CD4-positive, alpha-beta T cell (primary cell): ENCODE data around the gene NEK7. TPM values are rescaled to one million over a fixed set of nuclear protein-coding genes. Genes with fewer than 3 reads are reported as not detected.

Source experiments
- ATAC-seq: fragments of 200-7000 bp; cut with Tn5 transposase; one replicate; pipeline ENCODE4 v1.10.0; 2022; ENCODE audit warnings: mild to moderate bottlenecking; ENCODE audit not compliant: poor library complexity
- CTCF ChIA-PET: fragments of 350-600 bp; sonication (Branson Sonifier 250); formaldehyde crosslinking; loops from one replicate; lab custom pipeline; 2021; ENCODE audit warnings: antibody characterized with exemption, inconsistent platforms; lab: Charles Lee
- POLR2A ChIA-PET: fragments of 350-600 bp; sonication (Branson Sonifier 250); formaldehyde crosslinking; loops from one replicate; lab custom pipeline; 2021; ENCODE audit warnings: antibody characterized with exemption, inconsistent platforms; lab: Charles Lee
- DNase-seq, 14 experiments: peaks; one replicate each; pipeline ENCODE4 v3.0.0-alpha.2; 2013 to 2020; ENCODE audit warnings: mixed read lengths in 2 of 14
- H3K27ac ChIP-seq, 2 donors: one replicate each; pipeline versions ENCODE4 v1.5.1 to v1.7.0; 2013; ENCODE audit warnings: low read length in 2 of 2, low read depth in 1 of 2, mild to moderate bottlenecking in 1 of 2
- H3K27me3 ChIP-seq, 2 experiments: 1 replicate in 1 of 2; 2 replicates in 1 of 2; pipeline versions ENCODE4 v1.6.1 to v1.7.0; 2013; ENCODE audit warnings: low read length in 2 of 2, control low read depth in 1 of 2, mild to moderate bottlenecking in 1 of 2, moderate library complexity in 1 of 2; ENCODE audit not compliant: insufficient read depth in 2 of 2, control insufficient read depth in 1 of 2
- H3K36me3 ChIP-seq: one replicate; pipeline ENCODE4 v1.6.1; 2013; ENCODE audit warnings: low read length, control low read depth; ENCODE audit not compliant: insufficient read depth
- H3K4me1 ChIP-seq: one replicate; pipeline ENCODE4 v1.6.1; 2013; ENCODE audit warnings: low read length, control low read depth; ENCODE audit not compliant: insufficient read depth
- H3K4me3 ChIP-seq: one replicate; pipeline ENCODE4 v1.5.1; 2013; ENCODE audit warnings: mild to moderate bottlenecking, low read length, moderate library complexity
- H3K9me3 ChIP-seq, 2 experiments: 1 replicate in 1 of 2; 2 replicates in 1 of 2; pipeline versions ENCODE4 v1.6.1 to v1.7.0; 2013; ENCODE audit warnings: low read length in 2 of 2, mild to moderate bottlenecking in 2 of 2, control low read depth in 1 of 2, moderate library complexity in 1 of 2; ENCODE audit not compliant: control insufficient read depth in 1 of 2, insufficient read depth in 1 of 2
- H3K27ac Mint-ChIP-seq: one replicate; pipeline ENCODE4 v1.8.0; 2020; ENCODE audit warnings: mixed read lengths
- H3K27me3 Mint-ChIP-seq: one replicate; pipeline ENCODE4 v1.8.0; 2021; ENCODE audit warnings: mixed read lengths
- H3K36me3 Mint-ChIP-seq: one replicate; pipeline ENCODE4 v1.8.0; 2021; ENCODE audit warnings: low read depth, mixed read lengths
- H3K4me1 Mint-ChIP-seq: one replicate; pipeline ENCODE4 v1.8.0; 2021; ENCODE audit warnings: low read depth, mixed read lengths
- H3K4me3 Mint-ChIP-seq: one replicate; pipeline ENCODE4 v1.8.0; 2020; ENCODE audit warnings: mild to moderate bottlenecking, mixed read lengths
- H3K9me3 Mint-ChIP-seq: one replicate; pipeline ENCODE4 v1.8.0; 2020; ENCODE audit warnings: mixed read lengths
- intact Hi-C, 2 experiments: fragments of 100-400 bp; cut with DNase I in 1 of 2; cut with micrococcal nuclease in 1 of 2; formaldehyde crosslinking; loops; one replicate each; pipeline versions ENCODE4 v1.15.1 to v1.9.0; 2023 to 2025; cut with DNase I, micrococcal nuclease
- total RNA-seq, 174 experiments: library from RNA in 2 of 174; stranded (reverse) in 2 of 174; gene quantifications; one replicate each; pipeline ENCODE4 v1.2.3 and lab custom pipeline; 2021 to 2026
- TF ChIP-seq, protein P1 (sequence below): fragments of 200-600 bp; IDR thresholded peaks from one replicate; pipeline ENCODE4 v1.8.0; 2022; ENCODE audit warnings: antibody characterized with exemption, mild to moderate bottlenecking

The NEK7 gene
- total RNA-seq, 2 experiments from 2014 or later = 11.8 to 13.0 TPM

DNA sequence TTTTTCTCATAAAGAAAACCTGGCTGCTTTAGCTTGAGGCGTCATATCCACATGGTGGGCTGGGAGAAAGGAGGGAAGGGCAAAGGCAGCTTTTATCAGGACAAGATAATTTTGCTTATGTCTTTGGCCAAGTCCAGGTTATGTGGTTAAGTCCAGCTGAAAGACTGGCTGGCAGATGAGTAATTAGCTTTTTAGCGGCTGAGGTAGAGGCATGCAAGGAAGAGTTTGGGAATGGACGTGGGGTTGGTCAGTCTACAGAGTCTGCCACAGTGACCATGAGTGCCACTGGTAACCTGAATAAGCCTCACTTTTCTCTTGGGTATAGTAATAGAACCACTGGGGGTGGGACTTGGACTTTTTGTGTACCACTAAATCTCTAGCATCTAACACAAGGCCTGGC, 39.8 kb downstream of the NEK7 start:
- ATAC-seq = no peak
- Histone ChIP-seq H3K9me3 (no peaks in the 10 kb centered on the region), H3K27ac (no peak overlapping the region), H3K36me3 (no peaks in the 10 kb centered on the region), H3K27me3 (no peaks in the 10 kb centered on the region), H3K4me3 (no peak overlapping the region), H3K4me1 (peaks cover 16% of the 10 kb centered on the region)
- Mint-ChIP-seq H3K27me3 (no peaks in the 10 kb centered on the region), H3K9me3 (no peaks in the 10 kb centered on the region), H3K27ac (no peak overlapping the region), H3K36me3 (no peaks in the 10 kb centered on the region), H3K4me1 (peaks cover 90% of the 10 kb centered on the region), H3K4me3 (no peak overlapping the region)
- intact Hi-C loops = no loop called here
- ChIA-PET CTCF (no interaction called here), POLR2A (interaction anchor here (0.6 kb wide), 1 partner anchor 8 kb away, joined by 3 read pairs; no protein-coding TSS in a partner anchor)
- TF ChIP-seq, protein P1, sequence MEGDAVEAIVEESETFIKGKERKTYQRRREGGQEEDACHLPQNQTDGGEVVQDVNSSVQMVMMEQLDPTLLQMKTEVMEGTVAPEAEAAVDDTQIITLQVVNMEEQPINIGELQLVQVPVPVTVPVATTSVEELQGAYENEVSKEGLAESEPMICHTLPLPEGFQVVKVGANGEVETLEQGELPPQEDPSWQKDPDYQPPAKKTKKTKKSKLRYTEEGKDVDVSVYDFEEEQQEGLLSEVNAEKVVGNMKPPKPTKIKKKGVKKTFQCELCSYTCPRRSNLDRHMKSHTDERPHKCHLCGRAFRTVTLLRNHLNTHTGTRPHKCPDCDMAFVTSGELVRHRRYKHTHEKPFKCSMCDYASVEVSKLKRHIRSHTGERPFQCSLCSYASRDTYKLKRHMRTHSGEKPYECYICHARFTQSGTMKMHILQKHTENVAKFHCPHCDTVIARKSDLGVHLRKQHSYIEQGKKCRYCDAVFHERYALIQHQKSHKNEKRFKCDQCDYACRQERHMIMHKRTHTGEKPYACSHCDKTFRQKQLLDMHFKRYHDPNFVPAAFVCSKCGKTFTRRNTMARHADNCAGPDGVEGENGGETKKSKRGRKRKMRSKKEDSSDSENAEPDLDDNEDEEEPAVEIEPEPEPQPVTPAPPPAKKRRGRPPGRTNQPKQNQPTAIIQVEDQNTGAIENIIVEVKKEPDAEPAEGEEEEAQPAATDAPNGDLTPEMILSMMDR = no peak
- DNase-seq = no peak

GRCh38 chr1:198197285-198197684, 40.5 kb downstream of the NEK7 start:
- no peak overlapping the region for H3K4me3 Mint-ChIP-seq
- H3K27me3 ChIP-seq = no peaks in the 10 kb centered on the region

GRCh38 chr1:198199105-198199504, 42.3 kb downstream of the NEK7 start:
- ATAC-seq = no peak
- POLR2A ChIA-PET = interaction anchor here (0.8 kb wide), 1 partner anchor 10 kb away, joined by 3 read pairs; no protein-coding TSS in a partner anchor
- Histone ChIP-seq H3K4me1 (peaks cover 29% of the 10 kb centered on the region), H3K27ac (no peak overlapping the region), H3K27me3 (no peaks in the 10 kb centered on the region), H3K4me3 (no peak overlapping the region), H3K36me3 (no peaks in the 10 kb centered on the region), H3K9me3 (peaks cover 0 to 4% of the 10 kb centered on the region in 2 experiments)
- Mint-ChIP-seq H3K9me3 (no peaks in the 10 kb centered on the region), H3K36me3 (no peaks in the 10 kb centered on the region), H3K4me3 (no peak overlapping the region), H3K27ac (no peak overlapping the region), H3K4me1 (peaks cover 89% of the 10 kb centered on the region), H3K27me3 (no peaks in the 10 kb centered on the region)
- no peak for DNase-seq
- CTCF ChIA-PET = interaction anchor here (1.0 to 1.4 kb wide), 2 partner anchors 9 to 42 kb away, joined by 3 read pairs; partner anchors contain the start of gene NEK7
- TF ChIP-seq, protein P1 = no peak
- intact Hi-C loops = no loop called here

More at GRCh38 chr1:198197285-198197684, 40.5 kb downstream of the NEK7 start:
- Histone ChIP-seq H3K36me3 (no peaks in the 10 kb centered on the region), H3K9me3 (no peaks in the 10 kb centered on the region), H3K4me1 (peaks cover 20% of the 10 kb centered on the region), H3K4me3 (no peak overlapping the region), H3K27ac (no peak overlapping the region)
- Mint-ChIP-seq H3K27me3 (no peaks in the 10 kb centered on the region), H3K27ac (no peak overlapping the region), H3K36me3 (no peaks in the 10 kb centered on the region), H3K4me1 (peaks cover 91% of the 10 kb centered on the region), H3K9me3 (no peaks in the 10 kb centered on the region)
- ChIA-PET CTCF (no interaction called here), POLR2A (no interaction called here)
- DNase-seq = no peak
- intact Hi-C loops = no loop called here
- no peak for ATAC-seq
- TF ChIP-seq, protein P1 = no peak
